H9 (cell line): Measurements from ENCODE around the gene NAGPA. TPM values are rescaled to one million over a fixed set of nuclear protein-coding genes. Genes with fewer than 3 reads are reported as not detected.

Experiments used
- DNase-seq: peaks from one replicate; pipeline ENCODE4 v3.0.0-alpha.2; 2017
- H2AFZ ChIP-seq: one replicate; pipeline ENCODE4 v1.6.1; 2013; ENCODE audit warnings: mild to moderate bottlenecking, low read length, control low read depth, moderate library complexity
- H2AK5ac ChIP-seq: 2 replicates; pipeline ENCODE4 v1.6.1; 2013; ENCODE audit warnings: low read length, control low read depth, mixed read lengths; ENCODE audit not compliant: insufficient read length
- H2BK120ac ChIP-seq: one replicate; pipeline ENCODE4 v1.6.1; 2013; ENCODE audit warnings: low read depth, mild to moderate bottlenecking, low read length, control low read depth, inconsistent platforms; ENCODE audit not compliant: poor library complexity, severe bottlenecking
- H2BK12ac ChIP-seq: 2 replicates; pipeline ENCODE4 v1.6.1; 2013; ENCODE audit warnings: low read length, control low read depth, mixed read lengths, low read depth; ENCODE audit not compliant: insufficient read length
- H2BK15ac ChIP-seq: 2 replicates; pipeline ENCODE4 v1.6.1; 2013; ENCODE audit warnings: low read depth, low read length, control low read depth
- H2BK20ac ChIP-seq: one replicate; pipeline ENCODE4 v1.6.1; 2013; ENCODE audit warnings: low read depth, mild to moderate bottlenecking, low read length, control low read depth, inconsistent platforms; ENCODE audit not compliant: poor library complexity, severe bottlenecking
- H2BK5ac ChIP-seq: 2 replicates; pipeline ENCODE4 v1.6.1; 2013; ENCODE audit warnings: low read length, control low read depth, mixed read lengths; ENCODE audit not compliant: insufficient read length
- H3K14ac ChIP-seq: 2 replicates; pipeline ENCODE4 v1.6.1; 2013; ENCODE audit warnings: low read length, control low read depth; ENCODE audit not compliant: insufficient read depth
- H3K18ac ChIP-seq: 2 replicates; pipeline ENCODE4 v1.6.1; 2013; ENCODE audit warnings: low read depth, mild to moderate bottlenecking, mixed read lengths, low read length, control low read depth; ENCODE audit not compliant: insufficient read length
- H3K23ac ChIP-seq: 2 replicates; pipeline ENCODE4 v1.6.1; 2013; ENCODE audit warnings: low read length, control low read depth, mixed read lengths, low read depth; ENCODE audit not compliant: insufficient read length
- H3K23me2 ChIP-seq: 2 replicates; pipeline ENCODE4 v1.6.1; 2013; ENCODE audit warnings: low read depth, mild to moderate bottlenecking, mixed read lengths, low read length, control low read depth; ENCODE audit not compliant: insufficient read length, poor library complexity, severe bottlenecking
- H3K27ac ChIP-seq: 2 replicates; pipeline ENCODE4 v1.5.1; 2013; ENCODE audit warnings: low read length, control low read depth, mixed read lengths, low read depth; ENCODE audit not compliant: insufficient read length
- H3K27me3 ChIP-seq: 2 replicates; pipeline ENCODE4 v1.6.1; 2013; ENCODE audit warnings: low read length, control low read depth, inconsistent platforms; ENCODE audit not compliant: insufficient read depth
- H3K4ac ChIP-seq: 2 replicates; pipeline ENCODE4 v1.6.1; 2013; ENCODE audit warnings: low read depth, mild to moderate bottlenecking, control low read depth, inconsistent platforms, low read length, moderate library complexity
- H3K4me1 ChIP-seq: 2 replicates; pipeline ENCODE4 v1.6.1; 2013; ENCODE audit warnings: low read length, control low read depth, inconsistent platforms; ENCODE audit not compliant: insufficient read depth
- H3K4me2 ChIP-seq: 2 replicates; pipeline ENCODE4 v1.6.1; 2013; ENCODE audit warnings: low read length, control low read depth, mixed read lengths; ENCODE audit not compliant: insufficient read length, insufficient read depth
- H3K56ac ChIP-seq: 2 replicates; pipeline ENCODE4 v1.6.1; 2013; ENCODE audit warnings: low read depth, mild to moderate bottlenecking, mixed read lengths, low read length, control low read depth; ENCODE audit not compliant: insufficient read length
- H3K79me1 ChIP-seq: 2 replicates; pipeline ENCODE4 v1.6.1; 2013; ENCODE audit warnings: low read depth, mild to moderate bottlenecking, moderate library complexity, low read length, control low read depth, inconsistent platforms; ENCODE audit not compliant: insufficient read depth, poor library complexity, severe bottlenecking
- H3K79me2 ChIP-seq: 2 replicates; pipeline ENCODE4 v1.6.1; 2013; ENCODE audit warnings: low read length, control low read depth, inconsistent platforms; ENCODE audit not compliant: insufficient read depth
- H3K9ac ChIP-seq: 2 replicates; pipeline ENCODE4 v1.6.1; 2013; ENCODE audit warnings: low read length, control low read depth, mixed read lengths; ENCODE audit not compliant: insufficient read length; ENCODE audit errors: extremely low read depth
- H3K9me3 ChIP-seq: one replicate; pipeline ENCODE4 v1.6.1; 2013; ENCODE audit warnings: low read depth, low read length, inconsistent platforms; ENCODE audit not compliant: control insufficient read depth
- H3T11ph ChIP-seq: one replicate; pipeline ENCODE4 v1.6.1; 2013; ENCODE audit warnings: mild to moderate bottlenecking, low read length, control low read depth, inconsistent platforms
- H4K20me1 ChIP-seq: one replicate; pipeline ENCODE4 v1.6.1; 2013; ENCODE audit not compliant: control insufficient read depth, insufficient read length, insufficient read depth
- H4K5ac ChIP-seq: 2 replicates; pipeline ENCODE4 v1.6.1; 2013; ENCODE audit warnings: low read depth, mild to moderate bottlenecking, mixed read lengths, low read length, control low read depth; ENCODE audit not compliant: insufficient read length
- H4K8ac ChIP-seq: replicated peaks from 2 replicates; pipeline ENCODE4 v1.6.1; 2013; ENCODE audit warnings: low read length, control low read depth, mixed read lengths, low read depth; ENCODE audit not compliant: insufficient read length
- H4K91ac ChIP-seq: 2 replicates; pipeline ENCODE4 v1.6.1; 2013; ENCODE audit warnings: low read depth, mild to moderate bottlenecking, moderate library complexity, mixed read lengths, low read length, control low read depth; ENCODE audit not compliant: insufficient read length
- H3K27ac Mint-ChIP-seq, 3 experiments: 2 replicates in 2 of 3; 3 replicates in 1 of 3; pipeline ENCODE4 v1.8.0; 2020 to 2021; ENCODE audit warnings: mixed read lengths in 3 of 3, mild to moderate bottlenecking in 1 of 3, moderate library complexity in 1 of 3
- H3K27me3 Mint-ChIP-seq: 2 replicates; pipeline ENCODE4 v1.8.0; 2021; ENCODE audit warnings: low read depth, mild to moderate bottlenecking, moderate library complexity, mixed read lengths
- H3K36me3 Mint-ChIP-seq, 3 experiments: 2 replicates in 2 of 3; 3 replicates in 1 of 3; pipeline ENCODE4 v1.8.0; 2020 to 2021; ENCODE audit warnings: low read depth in 3 of 3, mixed read lengths in 3 of 3; ENCODE audit not compliant: insufficient read depth in 1 of 3
- H3K4me1 Mint-ChIP-seq, 2 experiments: 2 replicates each; pipeline ENCODE4 v1.8.0; 2020; ENCODE audit warnings: mixed read lengths in 2 of 2
- H3K4me3 Mint-ChIP-seq, 2 experiments: 2 replicates in 1 of 2; 3 replicates in 1 of 2; pipeline ENCODE4 v1.8.0; 2020 to 2021; ENCODE audit warnings: mild to moderate bottlenecking in 2 of 2, mixed read lengths in 2 of 2, moderate library complexity in 1 of 2
- H3K9me3 Mint-ChIP-seq, 2 experiments: 2 replicates in 1 of 2; 3 replicates in 1 of 2; pipeline ENCODE4 v1.8.0; 2020; ENCODE audit warnings: mild to moderate bottlenecking in 2 of 2, mixed read lengths in 2 of 2, moderate library complexity in 1 of 2
- WGBS: extraction: QIAGEN DNeasy Blood & Tissue Kit; methylation state at CpG from one replicate; pipeline ENCODE4 v1.1.7; 2013; ENCODE audit warnings: missing lambda C conversion rate, low lambda C conversion rate, mixed read lengths; ENCODE audit not compliant: insufficient read length; ENCODE audit errors: extremely low coverage; 5-methylcytosine and 5-hydroxymethylcytosine counted together
- total RNA-seq: library from RNA; stranded (reverse); gene quantifications from 2 replicates; pipeline ENCODE4 v1.2.1, GENCODE V29; 2021
- TF ChIP-seq, protein P1 (sequence below): fragments of 200-600 bp; sonication (generic); conservative IDR thresholded peaks from 3 replicates; pipeline ENCODE4 v1.8.0; 2021; ENCODE audit warnings: antibody characterized with exemption, mild to moderate bottlenecking

NAGPA gene
- total RNA-seq, 1 experiment from 2014 or later, result 12.1 TPM

DNA sequence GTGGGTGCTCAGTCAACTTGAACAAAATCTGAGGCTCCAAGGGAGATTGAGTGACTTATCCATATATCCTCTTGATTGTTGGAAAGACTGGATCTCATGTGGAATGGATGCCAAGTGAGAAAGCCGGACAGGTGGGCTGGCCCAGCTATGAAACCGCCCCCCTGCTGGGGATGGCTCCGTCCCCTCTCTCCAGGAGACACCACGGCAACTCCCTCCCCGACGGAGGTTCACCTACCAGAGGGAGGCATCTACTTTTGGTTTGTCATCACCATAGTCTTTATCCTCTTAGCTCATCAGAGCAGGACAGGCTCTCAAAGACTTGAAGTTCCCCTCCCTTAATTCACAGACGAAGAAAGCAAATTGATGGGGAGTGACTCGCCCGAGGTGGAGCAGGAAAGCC is 36.1 kb upstream of the NAGPA start:
- no peak overlapping the region for H3K4me2 ChIP-seq
- H3K79me1 ChIP-seq, result peaks cover 4% of the 10 kb centered on the region
- no peak overlapping the region for H2BK20ac ChIP-seq
- H3K27me3 ChIP-seq, result no peaks in the 10 kb centered on the region
- no peak overlapping the region for H2BK15ac ChIP-seq
- Mint-ChIP-seq H3K4me1 (peaks cover 17 to 18% of the 10 kb centered on the region in 2 experiments), H3K27me3 (no peaks in the 10 kb centered on the region; the same call in 1 of the 2 replicates), H3K27ac (no peak overlapping the region), H3K36me3 (peaks cover 0 to 8% (median 6%) of the 10 kb centered on the region in 3 experiments; a peak in 5 of 7 replicates), H3K9me3 (no peaks in the 10 kb centered on the region; a peak in 2 of 5 replicates), H3K4me3 (no peak overlapping the region)
- no peak overlapping the region for H2BK5ac ChIP-seq
- no peak for DNase-seq
- no peak overlapping the region for H3K9ac ChIP-seq
- H2AK5ac ChIP-seq, result no peak overlapping the region
- H4K20me1 ChIP-seq, result no peaks in the 10 kb centered on the region
- no peak overlapping the region for H3K23ac ChIP-seq
- no peak overlapping the region for H4K91ac ChIP-seq
- no peak overlapping the region for H2BK120ac ChIP-seq
- no peak overlapping the region for H4K8ac ChIP-seq
- no peak overlapping the region for H3T11ph ChIP-seq
- no peak overlapping the region for H3K14ac ChIP-seq
- no peak overlapping the region for H3K4ac ChIP-seq
- no peaks in the 10 kb centered on the region for H3K4me1 ChIP-seq
- H2AFZ ChIP-seq, result no peak overlapping the region
- H3K18ac ChIP-seq, result no peak overlapping the region
- H3K9me3 ChIP-seq, result no peaks in the 10 kb centered on the region
- TF ChIP-seq, protein P1, sequence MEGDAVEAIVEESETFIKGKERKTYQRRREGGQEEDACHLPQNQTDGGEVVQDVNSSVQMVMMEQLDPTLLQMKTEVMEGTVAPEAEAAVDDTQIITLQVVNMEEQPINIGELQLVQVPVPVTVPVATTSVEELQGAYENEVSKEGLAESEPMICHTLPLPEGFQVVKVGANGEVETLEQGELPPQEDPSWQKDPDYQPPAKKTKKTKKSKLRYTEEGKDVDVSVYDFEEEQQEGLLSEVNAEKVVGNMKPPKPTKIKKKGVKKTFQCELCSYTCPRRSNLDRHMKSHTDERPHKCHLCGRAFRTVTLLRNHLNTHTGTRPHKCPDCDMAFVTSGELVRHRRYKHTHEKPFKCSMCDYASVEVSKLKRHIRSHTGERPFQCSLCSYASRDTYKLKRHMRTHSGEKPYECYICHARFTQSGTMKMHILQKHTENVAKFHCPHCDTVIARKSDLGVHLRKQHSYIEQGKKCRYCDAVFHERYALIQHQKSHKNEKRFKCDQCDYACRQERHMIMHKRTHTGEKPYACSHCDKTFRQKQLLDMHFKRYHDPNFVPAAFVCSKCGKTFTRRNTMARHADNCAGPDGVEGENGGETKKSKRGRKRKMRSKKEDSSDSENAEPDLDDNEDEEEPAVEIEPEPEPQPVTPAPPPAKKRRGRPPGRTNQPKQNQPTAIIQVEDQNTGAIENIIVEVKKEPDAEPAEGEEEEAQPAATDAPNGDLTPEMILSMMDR, result no peak
- peaks cover 5% of the 10 kb centered on the region; the same call in 1 of the 2 replicates for H3K79me2 ChIP-seq
- peaks cover 7% of the 10 kb centered on the region for H3K23me2 ChIP-seq
- WGBS, result no CpG with 5 or more reads among the region's 9 CpGs
- H3K56ac ChIP-seq, result no peak overlapping the region
- H4K5ac ChIP-seq, result no peak overlapping the region
- H2BK12ac ChIP-seq, result no peak overlapping the region
- H3K27ac ChIP-seq, result no peak overlapping the region
